Stimulated activated CD8-positive, alpha-beta memory T cell treated with anti-CD3 and anti-CD28 coated beads, Interleukin-15, amount 100 ng/mL, for 48 hours (primary cell): Measurements from ENCODE around the gene KRTAP4-6.
"Not testable (repeated sequence)": the region's sequence is repeated elsewhere in the genome, so short reads cannot be mapped to it uniquely, and the experiment has no call there.

ENCODE experiments used
- DNase-seq, 2 donors: peaks; one replicate each; pipeline ENCODE4 v3.0.0-alpha.2; 2020; ENCODE audit warnings: low read depth in 2 of 2

KRTAP4-6 gene

DNA sequence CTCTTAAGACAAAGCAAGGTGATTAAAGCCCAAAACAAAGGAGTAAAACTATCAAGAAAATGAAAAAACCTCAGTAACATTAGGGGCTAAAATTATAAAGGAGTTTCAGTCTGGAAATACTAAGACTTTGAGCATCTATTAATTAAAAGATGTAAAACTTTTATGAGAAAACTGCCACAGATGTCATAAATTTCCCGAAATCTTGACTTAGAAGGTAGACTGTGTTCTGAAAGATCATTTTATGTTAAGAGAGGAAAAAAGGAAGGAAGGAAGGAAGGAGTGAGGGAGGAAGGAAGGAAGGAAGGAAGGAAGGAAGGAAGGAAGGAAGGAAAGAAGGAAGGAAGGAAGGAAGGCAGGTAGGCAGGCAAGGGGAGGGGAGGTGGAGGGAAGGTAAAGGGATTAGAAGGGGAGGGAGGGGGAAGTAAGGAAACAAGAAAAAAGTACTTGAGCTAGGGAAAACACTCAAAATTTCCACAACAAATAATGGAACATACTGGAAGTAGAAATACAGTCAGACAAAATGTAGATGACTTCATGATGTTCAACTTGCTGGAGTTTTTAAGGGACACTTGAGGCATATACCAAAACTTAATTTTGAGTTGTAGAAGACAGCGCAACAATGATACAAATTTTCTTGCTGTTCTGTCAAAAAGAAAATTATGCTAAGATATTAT is 7.3 kb upstream of the KRTAP4-6 start:
- no peak for DNase-seq

DNA sequence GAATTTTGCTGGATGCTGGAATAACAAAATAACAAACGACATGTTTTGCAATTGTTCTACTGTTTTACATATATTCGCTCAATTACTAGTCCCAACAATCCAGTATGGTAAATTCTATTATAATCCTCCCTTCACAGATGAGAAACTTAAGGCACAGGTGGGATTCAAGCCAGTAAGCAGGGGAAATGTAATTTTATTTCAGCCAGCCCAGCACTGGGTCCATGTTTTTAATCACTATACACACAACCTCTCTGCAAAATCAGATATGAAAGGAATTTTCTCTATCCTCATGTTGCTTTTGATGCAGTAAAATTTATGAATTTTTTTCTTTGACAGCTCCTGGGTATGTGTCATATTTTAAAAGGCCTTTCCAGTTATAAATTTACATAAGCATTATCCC is 4.9 kb upstream of the KRTAP4-6 start:
- no peak for DNase-seq

DNA sequence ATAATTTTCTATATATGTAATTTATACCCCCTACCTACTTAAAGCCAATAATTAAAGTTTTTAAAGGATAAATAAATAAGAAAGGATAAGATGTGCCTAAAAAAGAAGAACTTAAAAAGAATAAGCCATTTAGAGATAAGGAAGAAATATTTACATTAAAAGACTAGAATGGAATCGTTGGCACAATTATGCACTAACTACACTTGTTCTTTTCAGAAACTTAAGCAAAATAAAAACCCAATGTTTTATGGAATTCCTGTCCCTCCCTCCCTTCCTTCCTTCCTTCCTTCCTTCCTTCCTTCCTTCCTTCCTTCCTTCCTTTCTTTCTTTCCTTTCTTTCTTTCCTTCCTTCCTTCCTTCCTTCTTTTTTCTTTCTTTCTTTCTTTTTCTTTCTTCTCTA is 4.5 kb upstream of the KRTAP4-6 start:
- no peak for DNase-seq

DNA sequence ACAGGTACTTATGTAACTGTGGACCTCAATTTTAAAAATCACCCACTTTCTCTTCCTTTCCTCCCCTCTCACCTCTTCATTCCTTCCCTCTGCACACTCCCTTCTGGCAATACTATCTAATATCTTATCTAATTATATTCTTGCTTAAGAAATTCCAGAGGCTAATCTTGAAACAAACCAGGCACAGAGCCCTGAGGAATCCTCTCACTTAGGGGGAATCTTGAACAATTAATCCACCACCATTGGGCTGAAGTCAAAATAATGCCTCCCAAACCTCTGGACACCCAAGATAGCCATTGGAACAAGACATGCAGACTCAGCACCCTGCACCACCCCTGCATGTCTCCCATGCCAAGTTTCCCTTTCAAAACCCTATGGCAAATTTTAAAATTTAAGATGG is 1.0 kb upstream of the KRTAP4-6 start:
- no peak for DNase-seq

DNA sequence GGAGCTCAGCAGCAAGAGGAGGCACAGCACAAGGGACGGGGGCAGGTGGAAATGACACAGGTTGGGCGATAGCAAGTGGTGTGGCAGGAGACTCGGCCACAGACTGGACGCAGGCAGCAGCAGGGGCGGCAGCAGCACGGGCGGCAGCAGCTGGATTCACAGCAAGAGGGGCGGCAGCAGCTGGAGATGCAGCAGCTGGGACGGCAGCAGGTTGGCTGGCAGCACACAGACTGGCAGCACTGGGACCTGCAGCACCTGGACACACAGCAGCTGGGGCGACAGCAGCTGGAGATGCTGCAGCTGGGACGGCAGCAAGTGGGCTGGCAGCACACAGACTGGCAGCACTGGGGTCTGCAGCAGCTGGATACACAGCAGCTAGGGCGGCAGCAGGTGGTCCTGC is 479 bp downstream of the KRTAP4-6 start:
- DNase-seq = not testable (repeated sequence)

DNA sequence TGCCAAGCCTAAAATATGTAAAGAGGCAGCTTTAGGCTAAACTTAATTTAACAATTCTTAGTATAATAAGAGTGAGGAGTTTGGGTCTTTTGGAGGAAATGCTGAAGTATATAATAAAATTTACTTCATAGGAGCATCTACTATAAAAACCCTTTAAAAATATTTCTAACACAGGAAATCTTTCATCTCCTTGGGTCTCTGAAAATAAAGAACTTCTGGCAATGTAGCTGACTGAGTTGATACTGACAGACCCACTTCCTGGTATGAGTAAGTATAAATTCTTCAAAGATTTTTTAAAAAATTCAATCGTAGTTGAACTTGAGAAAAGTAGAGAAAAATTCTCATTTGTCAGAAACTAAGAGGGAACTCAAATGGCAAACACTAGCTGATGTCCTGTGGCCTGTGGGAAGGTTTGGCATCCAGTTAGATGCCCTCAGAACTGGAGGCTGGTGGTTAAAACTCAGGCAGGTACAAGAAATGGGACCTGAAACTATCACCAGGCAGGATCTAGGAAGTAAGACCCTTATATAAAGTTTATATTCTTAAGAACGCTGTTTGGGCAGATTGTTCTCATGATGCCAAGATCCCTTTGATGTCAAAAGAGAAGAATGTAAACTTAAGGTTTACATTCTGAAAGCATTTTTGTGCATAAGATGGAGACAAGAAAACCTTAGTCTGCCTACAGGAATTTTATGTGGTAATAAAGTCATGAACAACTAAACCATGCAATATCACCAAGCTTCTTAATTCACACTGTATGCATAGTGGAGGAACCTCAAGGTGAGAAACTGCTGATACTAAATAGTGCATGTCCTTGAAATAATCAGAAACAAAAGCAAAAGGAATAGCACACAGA is 6.2 kb downstream of the KRTAP4-6 start:
- DNase-seq = no peak

DNA sequence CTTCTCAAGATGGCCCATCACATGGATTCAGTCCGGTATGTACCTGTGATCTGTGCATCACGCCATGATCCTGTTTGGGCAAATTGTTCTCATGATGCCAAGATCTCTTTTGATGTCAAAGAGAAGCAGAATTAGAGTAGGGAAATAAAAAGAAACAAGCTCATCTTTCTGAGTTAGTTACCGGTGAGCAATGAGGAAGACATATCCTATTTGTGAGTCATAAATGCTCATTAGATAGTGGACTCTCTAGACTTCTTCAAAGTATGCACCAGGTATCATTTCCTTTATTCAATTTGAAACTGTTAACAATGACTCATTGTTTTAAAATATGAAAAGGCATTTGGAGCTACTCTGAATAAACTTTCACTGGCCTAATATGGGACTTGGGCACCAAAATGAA is 8.4 kb downstream of the KRTAP4-6 start:
- no peak for DNase-seq

DNA sequence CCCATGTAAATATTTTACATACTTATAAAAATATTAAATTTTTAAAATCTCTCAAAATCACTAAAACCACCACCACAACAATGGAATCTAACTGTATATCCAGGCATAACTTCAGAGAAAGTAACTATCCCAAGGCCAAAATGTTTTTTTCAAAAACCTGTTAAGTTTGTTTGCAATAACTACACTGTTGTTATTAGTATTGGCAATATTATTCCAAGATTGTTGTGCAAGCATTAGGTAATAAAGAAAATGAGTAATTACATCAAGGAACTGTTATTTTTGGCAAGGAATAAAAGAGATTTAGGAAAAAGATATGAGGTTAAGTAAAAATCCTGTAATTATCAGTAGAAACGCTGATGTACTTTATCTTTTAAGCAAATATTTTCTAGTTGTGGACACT is 13.0 kb downstream of the KRTAP4-6 start:
- no peak for DNase-seq

DNA sequence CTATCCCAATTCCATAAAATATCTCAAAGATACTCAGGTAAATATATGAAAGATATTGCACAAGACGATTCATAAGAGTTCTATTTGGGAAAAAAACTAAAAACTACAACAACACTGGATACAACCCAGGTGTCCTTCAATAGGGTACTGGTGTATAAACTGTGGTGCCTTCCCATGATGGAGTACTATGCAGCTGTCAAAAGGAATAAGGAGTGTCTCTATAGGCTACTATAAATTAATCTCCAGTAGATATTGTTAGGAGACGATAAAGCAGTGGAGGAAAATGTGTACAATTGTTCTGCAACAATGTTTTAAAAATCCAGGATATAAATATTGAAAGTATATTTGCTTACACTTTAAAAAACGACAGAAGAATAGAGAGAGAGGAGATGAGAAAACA is 13.9 kb downstream of the KRTAP4-6 start:
- no peak for DNase-seq

DNA sequence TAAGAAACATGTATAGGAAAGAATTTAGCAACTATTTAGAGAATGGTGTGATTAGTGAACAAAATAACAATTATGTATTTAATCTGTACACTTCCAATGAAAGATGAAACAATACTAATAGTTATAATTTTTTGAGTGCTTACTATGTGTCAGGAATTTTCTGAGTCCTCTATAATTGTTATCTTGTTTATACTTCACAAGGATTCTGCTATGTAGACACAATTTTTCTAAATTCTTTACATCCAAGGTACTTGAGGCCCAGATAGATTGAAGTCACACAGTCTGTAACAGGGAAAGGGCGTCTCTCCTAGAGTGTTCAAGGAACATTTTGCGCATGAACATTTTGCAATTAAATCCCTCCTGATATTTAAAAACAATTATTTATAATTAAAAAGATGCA is 15.3 kb downstream of the KRTAP4-6 start:
- no peak for DNase-seq

DNA sequence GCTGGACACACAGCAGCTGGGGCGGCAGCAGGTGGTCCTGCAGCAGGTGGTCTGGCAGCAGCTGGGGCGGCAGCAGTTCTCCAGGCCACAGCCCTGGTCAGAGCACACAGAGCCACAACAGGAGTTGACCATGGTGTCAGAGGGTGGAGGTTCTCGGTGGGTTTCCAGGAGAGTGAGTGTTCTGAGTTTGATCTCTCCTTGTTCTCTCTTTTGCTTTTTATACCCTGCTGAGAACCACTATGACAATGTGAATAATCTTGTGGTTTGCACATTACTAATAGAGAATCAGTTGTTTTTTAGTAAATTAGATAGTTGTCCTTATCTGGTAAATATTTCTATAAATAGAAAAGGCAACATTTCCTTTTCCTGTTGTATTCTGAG is 16.4 kb downstream of the KRTAP4-6 start, which contains the start of gene KRTAP4-12:
Gene KRTAP4-12 (minus strand): TSS at position 192 of the 381 bp plus-strand sequence. CDS start 60 bp downstream, at position 132.
- DNase-seq = not testable (repeated sequence)

DNA sequence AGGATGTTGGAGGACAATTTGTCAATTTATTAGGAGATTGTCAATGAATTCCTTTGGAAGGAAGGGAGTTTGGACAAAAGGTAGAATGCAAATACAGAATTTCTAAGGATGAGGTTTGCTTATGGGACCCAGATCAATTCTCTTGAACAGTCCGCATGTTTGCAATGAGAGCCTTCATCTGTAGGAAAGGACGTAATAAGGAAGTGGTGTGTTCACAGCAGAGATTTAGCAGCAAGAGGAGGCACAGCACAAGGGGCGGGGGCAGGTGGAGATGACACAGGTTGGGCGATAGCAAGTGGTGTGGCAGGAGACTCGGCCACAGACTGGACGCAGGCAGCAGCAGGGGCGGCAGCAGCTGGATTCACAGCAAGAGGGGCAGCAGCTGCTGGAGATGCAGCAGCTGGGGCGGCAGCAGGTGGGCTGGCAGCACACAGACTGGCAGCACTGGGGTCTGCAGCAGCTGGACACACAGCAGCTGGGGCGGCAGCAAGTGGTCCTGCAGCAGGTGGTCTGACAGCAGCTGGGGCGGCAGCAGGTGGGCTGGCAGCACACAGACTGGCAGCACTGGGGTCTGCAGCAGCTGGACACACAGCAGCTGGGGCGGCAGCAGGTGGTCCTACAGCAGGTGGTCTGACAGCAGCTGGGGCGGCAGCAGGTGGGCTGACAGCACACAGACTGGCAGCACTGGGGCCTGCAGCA is 16.9 kb downstream of the KRTAP4-6 start:
- DNase-seq = not testable (repeated sequence)

DNA sequence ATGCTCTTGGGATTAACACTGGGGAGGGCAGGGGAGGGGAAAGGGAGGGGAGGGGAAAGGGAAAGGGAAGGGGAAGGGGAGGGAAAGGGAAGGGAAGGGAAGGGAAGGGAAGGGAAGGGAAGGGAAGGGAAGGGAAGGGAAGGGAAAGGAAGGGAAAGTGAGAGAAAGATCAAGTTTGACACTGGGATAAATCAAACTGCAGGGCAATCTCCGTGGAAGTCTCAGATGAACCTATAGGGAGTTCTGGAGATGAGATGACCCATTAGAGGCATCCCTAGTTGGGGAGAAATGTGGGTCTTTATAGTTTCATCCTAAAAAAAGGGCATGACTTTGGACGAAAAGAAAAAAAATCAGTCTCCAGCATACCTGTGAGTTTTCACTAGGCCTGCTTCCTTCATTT is 18.6 kb downstream of the KRTAP4-6 start:
- no peak for DNase-seq

DNA sequence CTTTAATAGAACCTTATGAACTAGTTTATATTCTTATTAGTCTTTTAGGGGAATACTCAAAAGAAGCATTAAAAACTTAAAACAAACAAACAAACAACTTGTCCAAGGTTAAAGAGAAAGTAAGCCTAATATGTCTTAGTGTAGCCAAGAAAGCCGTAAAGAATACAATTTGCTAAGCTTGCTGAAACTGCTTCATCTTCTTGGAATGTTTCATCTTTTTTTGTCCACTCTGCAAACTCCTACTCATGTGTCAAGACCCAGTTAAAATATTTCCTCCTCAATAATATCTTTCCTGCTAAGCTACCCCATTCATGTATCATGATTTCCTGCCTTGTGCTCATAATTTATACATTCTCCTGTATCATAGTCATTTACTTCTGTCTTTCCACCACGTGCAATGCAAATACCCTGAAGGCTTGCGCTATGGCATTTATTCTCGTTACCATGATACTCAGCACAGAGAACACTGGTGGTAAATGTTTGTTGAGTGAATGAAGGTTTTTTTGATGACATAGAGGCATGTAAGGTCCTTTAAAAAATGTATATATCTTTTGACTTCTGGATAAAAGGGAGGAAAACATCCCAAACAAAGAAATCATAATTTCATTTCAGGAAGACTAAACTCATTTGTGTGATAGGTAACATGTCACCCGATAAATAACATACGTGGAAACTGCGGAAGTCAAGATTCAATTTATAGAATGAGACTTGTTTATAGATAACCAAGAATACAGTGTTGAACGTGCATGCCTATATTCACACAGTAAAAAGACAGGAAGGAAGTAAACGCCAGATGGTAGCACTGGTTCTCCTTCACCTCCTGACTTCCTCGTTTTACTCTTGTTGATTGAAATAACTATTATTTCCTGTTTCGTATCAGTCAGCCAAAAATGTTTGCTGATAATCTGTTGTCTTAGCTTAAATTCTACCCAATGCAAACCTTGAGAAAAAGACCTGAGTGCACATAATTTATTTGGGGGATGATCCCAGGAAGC is 20.4 kb downstream of the KRTAP4-6 start:
- not testable (repeated sequence) for DNase-seq

DNA sequence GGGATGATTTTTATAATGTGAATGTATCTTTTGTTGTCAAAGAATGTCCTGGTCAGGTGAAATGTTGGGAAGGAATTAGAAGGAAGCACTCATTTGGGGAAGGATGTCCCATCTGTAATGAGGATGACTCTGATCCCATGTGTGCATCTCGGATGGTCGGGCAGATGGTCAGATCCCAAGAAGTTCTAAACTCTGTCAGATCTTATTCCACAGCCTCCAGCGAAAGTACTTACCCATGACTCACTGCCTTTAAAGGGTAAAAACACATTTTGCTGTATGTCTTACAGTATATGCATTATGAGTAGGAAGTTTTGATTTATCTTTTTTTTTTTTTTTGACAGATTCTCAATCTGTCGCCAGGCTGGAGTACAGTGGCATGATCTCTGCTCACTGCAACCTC is 21.6 kb downstream of the KRTAP4-6 start:
- DNase-seq = no peak

DNA sequence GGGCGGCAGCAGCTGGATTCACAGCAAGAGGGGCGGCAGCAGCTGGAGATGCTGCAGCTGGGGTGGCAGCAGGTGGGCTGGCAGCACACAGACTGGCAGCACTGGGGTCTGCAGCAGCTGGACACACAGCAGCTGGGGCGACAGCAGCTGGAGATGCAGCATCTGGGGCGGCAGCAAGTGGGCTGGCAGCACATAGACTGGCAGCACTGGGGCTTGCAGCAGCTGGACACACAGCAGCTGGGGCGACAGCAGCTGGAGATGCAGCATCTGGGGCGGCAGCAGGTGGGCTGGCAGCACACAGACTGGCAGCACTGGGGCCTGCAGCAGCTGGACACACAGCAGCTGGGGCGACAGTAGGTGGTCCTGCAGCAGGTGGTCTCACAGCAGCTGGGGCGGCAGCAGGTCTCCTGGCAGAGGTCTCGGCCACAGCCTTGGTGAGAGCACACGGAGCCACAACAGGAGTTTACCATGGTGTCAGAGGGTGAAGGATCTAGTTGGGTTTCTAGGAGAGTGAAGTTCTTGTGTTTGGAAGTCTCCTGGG is 22.4 kb downstream of the KRTAP4-6 start, which contains the start of gene KRTAP4-11:
Gene KRTAP4-11 (minus strand): TSS at position 528 of the 541 bp plus-strand sequence. CDS start 58 bp downstream, at position 470.
- not testable (repeated sequence) for DNase-seq

DNA sequence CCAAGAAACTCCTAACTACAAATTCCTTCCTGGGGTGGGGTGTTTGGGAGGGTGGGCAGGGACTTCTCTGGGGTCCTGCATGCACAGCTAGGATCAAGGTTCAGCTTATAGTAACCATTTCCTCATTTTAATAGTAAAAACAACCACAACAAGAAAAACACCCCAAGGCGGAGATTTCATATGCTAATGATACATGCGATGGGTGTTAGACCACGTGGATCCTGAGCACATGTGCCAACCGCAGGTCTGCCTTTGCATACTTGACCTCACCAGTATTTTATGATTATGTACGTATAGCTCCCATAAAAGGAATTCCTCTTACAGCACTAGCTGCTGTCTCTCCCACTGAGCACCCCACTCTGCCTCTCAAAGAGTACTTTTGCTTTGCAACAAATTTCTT is 24.0 kb downstream of the KRTAP4-6 start:
- no peak for DNase-seq

DNA sequence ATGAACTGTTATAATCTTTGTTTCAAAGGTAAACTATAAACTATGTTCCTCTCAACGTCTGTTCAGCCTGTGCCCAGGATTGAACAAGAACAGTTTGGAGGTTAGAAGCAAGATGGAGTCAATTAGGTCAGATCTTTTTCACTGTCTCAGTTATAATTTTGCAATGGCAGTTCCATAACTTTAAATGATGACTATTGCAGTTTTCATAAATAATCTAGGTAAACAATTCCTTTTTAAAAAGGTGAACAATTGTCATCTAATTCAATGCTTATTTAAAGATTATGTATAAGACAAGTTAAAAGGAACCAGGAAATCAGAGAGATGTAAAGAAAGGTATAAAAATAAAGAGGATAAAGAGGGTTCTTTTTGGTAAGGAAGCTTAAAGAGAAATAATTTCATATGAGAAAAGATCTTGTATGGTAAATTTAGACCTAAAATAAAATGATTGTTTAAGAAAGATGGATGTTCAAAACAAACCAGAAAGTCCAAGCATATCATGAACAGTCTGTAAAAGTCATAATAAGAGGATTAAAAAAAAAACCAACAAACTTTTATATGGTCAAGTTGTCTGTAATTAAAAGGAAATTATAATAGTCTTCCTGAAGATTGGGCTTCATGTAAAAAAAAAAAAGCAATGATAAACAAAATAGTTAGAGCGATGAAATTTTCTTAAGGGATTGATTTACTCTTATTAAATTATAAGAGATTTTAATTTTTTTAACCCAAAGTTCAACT is 29.0 kb downstream of the KRTAP4-6 start:
- DNase-seq = no peak

DNA sequence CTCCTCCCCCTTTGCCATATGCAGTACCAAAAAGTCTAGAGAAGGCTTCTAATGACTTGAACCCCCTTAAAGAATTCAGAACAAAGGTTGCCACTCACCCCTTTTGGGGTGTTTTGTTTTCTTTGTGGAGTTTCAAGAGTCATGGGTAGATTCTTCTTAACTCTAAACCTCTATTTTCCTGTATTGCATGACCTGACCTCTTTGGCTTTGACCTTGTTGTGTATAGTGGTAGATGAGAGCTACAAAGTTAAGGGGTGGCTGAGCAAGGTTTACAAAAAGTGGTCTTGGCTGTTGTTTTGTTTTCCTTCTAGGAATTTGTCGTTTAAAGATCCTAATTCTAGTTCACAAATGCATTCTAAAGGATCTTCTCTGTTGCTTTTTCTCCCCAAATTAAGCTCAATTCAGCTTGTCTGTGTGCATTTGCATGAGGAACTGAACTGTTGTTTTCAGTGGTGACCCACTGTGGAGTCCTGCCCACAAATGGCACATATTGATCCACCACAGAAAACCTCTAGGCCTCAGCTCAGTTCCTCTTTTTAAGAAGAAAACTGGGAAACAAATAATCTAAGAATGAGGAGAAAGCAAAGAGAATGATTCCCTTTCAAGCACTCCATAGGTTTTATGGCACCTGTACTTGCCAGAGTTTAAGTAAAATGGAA is 31.5 kb downstream of the KRTAP4-6 start:
- DNase-seq = not testable (repeated sequence)
